Peyer's patch (tissue), 4 donors: ENCODE results near the gene IGLON5. TPM values are rescaled to one million over a fixed set of nuclear protein-coding genes. Genes with fewer than 3 reads are reported as not detected.
A peak's percentile ranks its signal among the peaks of the same experiment; 100 is the strongest.

Source experiments
- DNase-seq, 3 donors: peaks; one replicate each; pipeline ENCODE4 v3.0.0-alpha.2; 2017 to 2019
- H3K27ac ChIP-seq, 4 donors: fragments of 200-600 bp; sonication (generic); one replicate each; pipeline ENCODE4 v1.5.1; 2016 to 2019
- H3K27me3 ChIP-seq, 2 donors: fragments of 200-600 bp; sonication (generic); one replicate each; pipeline ENCODE4 v1.5.1; 2019
- H3K36me3 ChIP-seq, 3 donors: fragments of 200-600 bp; sonication (generic); one replicate each; pipeline ENCODE4 v1.5.1; 2016 to 2019
- H3K4me1 ChIP-seq, 4 donors: fragments of 200-600 bp; sonication (generic); one replicate each; pipeline ENCODE4 v1.5.1; 2016 to 2019
- H3K4me3 ChIP-seq, 4 donors: fragments of 200-600 bp; sonication (generic); 1 replicate in 3 of 4; 2 replicates in 1 of 4; pipeline ENCODE4 v1.5.1; 2016 to 2019; ENCODE audit warnings: mild to moderate bottlenecking in 1 of 4
- H3K9me3 ChIP-seq, 4 donors: fragments of 200-600 bp; sonication (generic); one replicate each; pipeline ENCODE4 v1.5.1; 2016 to 2019; ENCODE audit warnings: mild to moderate bottlenecking in 1 of 4
- POLR2A ChIP-seq, 2 donors: fragments of 450-650 bp; IDR thresholded peaks; one replicate each; pipeline ENCODE4 v1.5.1; 2017; ENCODE audit warnings: antibody characterized with exemption in 2 of 2, mild to moderate bottlenecking in 2 of 2, moderate library complexity in 2 of 2
- total RNA-seq, 4 donors: library from RNA; depleted of rRNA; stranded (reverse); fragments of >200 nt; gene quantifications; one replicate each; pipeline ENCODE4 v1.1.0, GENCODE V29; 2016
- TF ChIP-seq, protein P1 (sequence below), 6 experiments: fragments of 450-650 bp in 4 of 6; fragments of 200-600 bp in 2 of 6; sonication (generic) in 1 of 6; IDR thresholded peaks; one replicate each; pipeline ENCODE4 v1.5.1; 2017 to 2019; ENCODE audit warnings: antibody characterized with exemption in 6 of 6, mild to moderate bottlenecking in 3 of 6, moderate library complexity in 1 of 6

IGLON5 gene
- total RNA-seq, 4 donors from 2014 or later = not detected

DNA sequence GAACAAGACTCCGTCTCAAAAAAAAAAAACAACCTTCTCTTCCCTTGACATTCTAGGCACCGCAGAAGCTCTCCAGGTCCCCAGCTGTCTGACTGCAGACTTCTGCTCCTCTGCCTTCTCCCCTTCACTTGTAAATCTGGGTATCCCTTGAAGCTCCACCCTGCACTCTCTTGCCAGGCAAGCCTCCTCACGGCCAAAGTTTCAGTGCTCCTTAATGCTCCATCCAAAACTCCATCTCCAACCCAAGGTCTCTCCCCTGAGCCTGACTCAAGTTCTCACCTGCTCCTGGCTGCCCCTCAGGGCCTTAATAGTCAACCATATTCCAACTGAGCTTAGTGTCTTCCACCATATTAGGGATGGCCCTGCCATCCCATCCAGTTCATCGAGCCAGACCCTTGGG, 58.8 kb downstream of the IGLON5 start:
- Histone ChIP-seq H3K9me3 (no peaks in the 10 kb centered on the region), H3K4me1 (peaks cover 0 to 13% (median 6%) of the 10 kb centered on the region in 4 donors), H3K27me3 (no peaks in the 10 kb centered on the region), H3K27ac (no peak overlapping the region), H3K4me3 (no peak overlapping the region), H3K36me3 (no peaks in the 10 kb centered on the region)
- DNase-seq = no peak
- TF ChIP-seq POLR2A (IDR thresholded peaks at IDR 0.05) = no peak

DNA sequence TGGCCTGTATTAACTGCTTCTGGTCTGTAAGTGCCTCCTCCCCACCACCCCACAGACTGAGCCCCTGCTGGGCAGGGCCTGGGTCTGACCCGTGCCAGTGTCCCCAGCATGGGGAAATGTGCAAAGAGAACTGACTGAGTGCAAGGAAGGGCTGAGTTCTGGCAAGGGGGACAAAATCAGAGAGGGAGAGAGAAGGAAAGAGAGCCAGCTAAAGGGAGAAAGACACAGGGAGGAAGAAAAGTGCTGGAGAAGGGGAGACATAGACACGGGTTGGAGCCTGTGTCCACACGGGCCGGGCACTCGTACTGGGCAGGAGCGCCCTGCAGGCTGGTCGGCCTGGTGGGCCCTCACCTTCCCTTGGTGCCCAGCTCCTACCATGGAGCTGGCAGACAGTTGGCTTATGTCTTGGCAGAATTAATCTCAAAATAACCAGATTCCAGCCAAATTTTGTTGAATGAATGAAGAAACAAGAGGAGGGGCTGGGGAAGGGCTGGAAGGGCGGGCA, 59.8 kb downstream of the IGLON5 start:
- peak overlapping the region in 2 of 4 donors; percentile 67 for H3K27ac ChIP-seq

DNA sequence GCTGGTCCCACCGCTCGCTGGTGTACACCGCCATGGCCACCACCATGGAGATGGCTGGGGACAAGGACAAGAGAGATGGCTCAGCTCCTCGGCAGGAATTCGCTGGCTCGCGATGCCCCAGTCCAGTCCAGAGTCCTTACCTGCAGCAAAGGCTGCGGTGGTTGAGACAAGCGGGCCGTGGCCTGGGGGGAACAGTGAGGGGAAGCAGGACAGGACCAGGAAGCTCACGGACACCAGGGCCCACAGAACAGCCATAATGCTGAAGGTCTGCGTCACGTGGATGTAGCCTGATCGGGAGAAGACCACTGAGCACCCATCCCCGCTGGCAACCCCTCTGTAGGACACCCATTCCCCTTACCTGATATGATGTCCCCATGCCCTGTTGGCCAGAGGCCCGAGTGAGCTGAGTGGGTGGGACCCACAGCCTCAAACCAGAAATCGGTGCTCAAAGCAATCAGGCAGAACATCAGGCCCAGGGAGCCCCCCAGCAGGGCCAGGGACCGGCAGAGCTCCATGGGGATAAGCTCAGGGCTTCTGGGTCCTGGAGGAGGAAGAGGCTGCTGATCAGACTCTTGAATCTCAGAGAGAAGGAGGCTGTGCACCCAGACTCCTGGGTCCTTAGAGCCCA, 60.7 kb downstream of the IGLON5 start:
- Histone ChIP-seq H3K4me3 (peak overlapping the region in 2 of 4 donors; percentile 7), H3K9me3 (no peaks in the 10 kb centered on the region), H3K27me3 (no peaks in the 10 kb centered on the region), H3K4me1 (peaks cover 0 to 8% (median 4%) of the 10 kb centered on the region in 4 donors), H3K36me3 (no peaks in the 10 kb centered on the region), H3K27ac (peak overlapping the region; percentile 60 to 67 (median 64))
- DNase-seq = no peak
- no peak for TF ChIP-seq POLR2A (IDR thresholded peaks at IDR 0.05)
- TF ChIP-seq, protein P1, sequence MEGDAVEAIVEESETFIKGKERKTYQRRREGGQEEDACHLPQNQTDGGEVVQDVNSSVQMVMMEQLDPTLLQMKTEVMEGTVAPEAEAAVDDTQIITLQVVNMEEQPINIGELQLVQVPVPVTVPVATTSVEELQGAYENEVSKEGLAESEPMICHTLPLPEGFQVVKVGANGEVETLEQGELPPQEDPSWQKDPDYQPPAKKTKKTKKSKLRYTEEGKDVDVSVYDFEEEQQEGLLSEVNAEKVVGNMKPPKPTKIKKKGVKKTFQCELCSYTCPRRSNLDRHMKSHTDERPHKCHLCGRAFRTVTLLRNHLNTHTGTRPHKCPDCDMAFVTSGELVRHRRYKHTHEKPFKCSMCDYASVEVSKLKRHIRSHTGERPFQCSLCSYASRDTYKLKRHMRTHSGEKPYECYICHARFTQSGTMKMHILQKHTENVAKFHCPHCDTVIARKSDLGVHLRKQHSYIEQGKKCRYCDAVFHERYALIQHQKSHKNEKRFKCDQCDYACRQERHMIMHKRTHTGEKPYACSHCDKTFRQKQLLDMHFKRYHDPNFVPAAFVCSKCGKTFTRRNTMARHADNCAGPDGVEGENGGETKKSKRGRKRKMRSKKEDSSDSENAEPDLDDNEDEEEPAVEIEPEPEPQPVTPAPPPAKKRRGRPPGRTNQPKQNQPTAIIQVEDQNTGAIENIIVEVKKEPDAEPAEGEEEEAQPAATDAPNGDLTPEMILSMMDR (IDR thresholded peaks at IDR 0.05) = no peak

More for the DNA sequence above, 59.8 kb downstream of the IGLON5 start:
- no peaks in the 10 kb centered on the region for H3K36me3 ChIP-seq
- H3K27me3 ChIP-seq = no peaks in the 10 kb centered on the region
- H3K9me3 ChIP-seq = no peaks in the 10 kb centered on the region
- peak overlapping the region in 1 of 4 donors; percentile 7 for H3K4me3 ChIP-seq
- DNase-seq = no peak
- TF ChIP-seq, protein P1 (IDR thresholded peaks at IDR 0.05) = no peak
- TF ChIP-seq POLR2A (IDR thresholded peaks at IDR 0.05) = no peak
- peaks cover 0 to 8% (median 4%) of the 10 kb centered on the region in 4 donors for H3K4me1 ChIP-seq

DNA sequence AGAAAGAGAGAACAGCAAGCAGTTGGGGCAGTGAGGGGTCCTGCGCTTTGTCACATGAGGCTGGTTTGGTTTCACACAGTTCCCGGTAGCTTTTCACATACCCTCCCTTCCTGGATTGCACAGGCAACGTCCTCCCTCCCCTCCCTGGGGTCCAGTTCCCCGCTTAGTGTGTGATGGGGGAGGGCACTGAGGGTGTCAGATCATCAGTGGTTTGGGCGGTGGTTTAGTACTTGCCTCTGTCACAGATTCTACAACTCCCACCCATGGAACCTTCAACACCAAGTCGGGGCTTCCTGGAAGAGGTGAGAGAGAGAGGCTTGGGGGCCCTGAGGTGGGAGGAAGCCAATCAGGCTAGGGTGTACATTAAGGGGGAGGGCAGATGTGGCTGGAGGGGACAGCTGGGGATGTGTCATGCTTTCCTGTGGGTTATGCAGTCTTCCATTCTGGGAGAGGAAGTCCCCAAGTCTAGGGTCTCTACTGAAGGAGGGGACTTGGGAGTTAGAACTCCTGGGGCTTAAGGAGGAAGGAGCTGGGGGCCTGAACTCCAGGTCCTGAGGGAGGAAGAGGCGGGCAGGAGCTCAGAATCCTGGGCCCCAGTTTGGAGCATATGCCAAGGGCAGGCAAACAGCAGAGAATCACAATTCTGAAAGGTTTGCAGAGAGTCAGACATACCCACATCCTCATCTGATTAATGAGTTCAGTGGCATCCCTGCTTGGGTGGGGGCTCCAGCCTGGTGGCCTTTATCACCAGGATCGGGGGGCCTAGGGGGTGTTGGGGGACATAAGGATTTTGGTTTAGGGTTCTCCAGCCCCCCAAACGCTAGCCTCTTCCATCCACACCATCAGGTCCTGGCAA, 61.4 kb downstream of the IGLON5 start, which contains the start of gene NKG7:
TSS of gene NKG7 (minus strand) at position 6 of the 856 bp plus-strand sequence. CDS start 119 bp downstream, outside the sequence.
- Histone ChIP-seq H3K36me3 (no peaks in the 10 kb centered on the region), H3K27ac (peak within 1 kb of the TSS; percentile 60 to 67 (median 64)), H3K4me1 (peaks cover 0 to 8% (median 4%) of the 10 kb centered on the region in 4 donors), H3K27me3 (no peaks in the 10 kb centered on the region), H3K4me3 (peak within 1 kb of the TSS in 2 of 4 donors; percentile 7), H3K9me3 (no peaks in the 10 kb centered on the region)
- DNase-seq = peak in 2 of 3 donors; percentile 44 to 72
- no peak for TF ChIP-seq POLR2A (IDR thresholded peaks at IDR 0.05)
- TF ChIP-seq, protein P1 (IDR thresholded peaks at IDR 0.05) = no peak

DNA sequence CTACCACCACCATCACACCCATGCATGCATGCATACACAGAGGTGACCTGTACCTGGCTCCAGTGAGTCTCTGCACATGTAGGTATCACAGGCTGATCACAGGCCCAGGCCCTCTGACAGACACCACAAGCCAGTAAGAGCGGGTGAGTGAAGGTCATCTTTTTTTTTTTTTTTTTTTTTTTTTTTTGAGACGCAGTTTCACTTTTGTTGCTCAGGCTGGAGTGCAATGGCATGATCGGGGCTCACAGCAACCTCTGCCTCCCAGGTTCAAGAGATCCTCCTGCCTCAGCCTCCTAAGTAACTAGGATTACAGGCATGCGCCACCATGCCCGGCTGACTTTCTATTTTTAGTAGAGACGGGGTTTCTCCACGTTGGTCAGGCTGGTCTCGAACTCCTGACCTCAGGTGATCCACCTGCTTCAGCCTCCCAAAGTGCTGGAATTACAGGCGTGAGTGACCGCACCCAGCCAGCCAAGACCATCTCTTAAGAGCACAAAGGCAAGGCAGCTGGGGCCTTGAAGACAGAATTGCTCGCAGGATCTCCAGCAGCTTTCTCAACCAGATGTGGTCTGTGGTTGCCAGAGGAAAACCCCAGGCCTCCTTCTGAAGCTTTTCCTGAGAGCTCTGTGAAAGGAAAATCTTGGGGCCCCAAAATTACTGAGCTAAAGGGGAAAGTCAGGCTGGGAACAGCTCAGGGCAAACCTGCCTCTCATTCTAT, 64.2 kb downstream of the IGLON5 start:
- no peak overlapping the region for H3K27ac ChIP-seq
- no peaks in the 10 kb centered on the region for H3K36me3 ChIP-seq
- TF ChIP-seq POLR2A (IDR thresholded peaks at IDR 0.05) = no peak
- TF ChIP-seq, protein P1 (IDR thresholded peaks at IDR 0.05) = no peak
- no peak overlapping the region for H3K4me3 ChIP-seq
- H3K27me3 ChIP-seq = no peaks in the 10 kb centered on the region
- no peaks in the 10 kb centered on the region for H3K4me1 ChIP-seq
- no peak for DNase-seq
- no peaks in the 10 kb centered on the region for H3K9me3 ChIP-seq
